ENCODE data around the gene TMSB4X.
"Not testable (repeated sequence)": the region's sequence is repeated elsewhere in the genome, so short reads cannot be mapped to it uniquely, and the experiment has no call there.

Gene TMSB4X

DNA sequence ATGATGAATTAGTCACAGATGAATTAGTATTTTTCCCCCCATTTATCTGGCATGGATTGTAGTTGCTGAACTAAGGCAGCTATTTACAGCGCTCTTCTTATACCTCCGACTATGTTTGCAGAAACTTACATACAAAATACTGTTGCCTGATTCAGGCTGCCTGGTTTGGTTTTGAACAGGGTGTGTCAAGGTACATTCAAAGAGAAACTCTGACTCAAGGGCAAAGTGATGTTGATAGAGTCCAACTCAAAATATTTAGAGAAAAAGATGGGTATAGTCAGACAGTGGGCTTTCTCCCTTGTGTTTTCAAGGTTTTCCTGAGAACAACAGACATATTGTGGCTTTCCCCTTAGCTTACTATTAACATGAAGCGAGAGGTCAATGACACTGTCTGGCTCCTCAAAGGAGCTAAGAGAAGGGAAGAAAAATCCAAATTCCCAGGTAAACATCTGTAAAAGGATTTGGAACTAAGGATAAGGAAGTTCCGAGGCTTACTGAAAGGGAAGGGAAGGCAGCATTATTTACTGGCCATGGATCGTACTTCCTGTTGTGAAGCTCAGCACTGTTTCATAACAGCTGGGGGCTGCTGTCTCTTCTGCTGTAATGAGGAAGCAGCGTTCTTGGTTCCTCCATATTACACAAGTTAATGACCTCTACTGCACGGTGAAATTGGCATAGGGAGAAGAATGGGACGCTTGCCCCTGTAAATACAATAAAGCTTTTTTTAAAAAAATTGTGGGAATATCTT, 38.6 kb downstream of the TMSB4X start:
- in situ Hi-C loops (cut with MboI; ENCODE audit: low sequenced_read_pairs), result no loop called here

DNA sequence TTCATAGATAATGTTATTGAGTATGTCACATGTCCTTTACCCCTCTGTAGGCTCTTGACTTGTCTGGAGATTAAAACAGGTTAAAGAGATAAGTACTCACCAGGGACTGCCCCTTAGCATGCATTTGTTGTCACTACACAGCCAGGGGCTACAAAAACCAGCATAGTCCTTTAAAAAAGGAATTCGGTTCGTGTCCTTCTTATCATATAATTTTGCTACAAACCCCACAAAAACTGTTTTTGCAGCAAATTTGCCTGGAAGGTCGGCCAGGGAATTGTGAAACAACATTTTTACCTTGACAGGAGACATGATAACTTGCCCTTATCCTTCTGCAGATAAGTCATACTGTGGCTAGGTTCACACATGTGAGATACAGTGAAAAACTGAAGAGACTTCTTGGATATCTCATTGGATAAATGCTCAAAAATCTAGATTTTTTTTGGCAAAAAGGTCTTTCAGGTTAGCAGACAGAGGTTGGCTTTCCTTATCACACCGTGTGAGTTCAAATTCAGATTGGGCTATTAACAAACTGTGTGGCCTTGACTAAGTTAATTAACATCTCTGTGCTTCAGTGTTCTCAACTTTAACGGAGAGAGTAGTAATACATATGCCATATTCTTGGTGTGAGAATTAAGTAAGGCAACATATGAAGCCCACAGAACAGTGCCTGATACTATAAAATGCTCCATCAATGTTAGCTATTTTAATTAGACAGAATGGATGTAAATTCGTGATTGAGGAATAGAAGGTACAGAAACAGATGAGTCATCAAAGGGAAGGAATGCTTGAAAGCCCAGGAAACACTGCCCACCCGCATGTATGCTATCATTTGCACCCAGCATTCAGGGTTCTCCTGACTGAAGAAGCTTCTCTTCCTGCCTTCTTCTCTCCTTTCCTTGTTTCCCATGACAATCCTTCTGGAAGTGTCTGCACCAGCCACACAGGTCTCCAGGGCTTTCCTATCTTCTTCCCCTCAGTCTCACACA, 39.5 kb downstream of the TMSB4X start:
- in situ Hi-C loops (cut with MboI; ENCODE audit: low sequenced_read_pairs), result no loop called here

DNA sequence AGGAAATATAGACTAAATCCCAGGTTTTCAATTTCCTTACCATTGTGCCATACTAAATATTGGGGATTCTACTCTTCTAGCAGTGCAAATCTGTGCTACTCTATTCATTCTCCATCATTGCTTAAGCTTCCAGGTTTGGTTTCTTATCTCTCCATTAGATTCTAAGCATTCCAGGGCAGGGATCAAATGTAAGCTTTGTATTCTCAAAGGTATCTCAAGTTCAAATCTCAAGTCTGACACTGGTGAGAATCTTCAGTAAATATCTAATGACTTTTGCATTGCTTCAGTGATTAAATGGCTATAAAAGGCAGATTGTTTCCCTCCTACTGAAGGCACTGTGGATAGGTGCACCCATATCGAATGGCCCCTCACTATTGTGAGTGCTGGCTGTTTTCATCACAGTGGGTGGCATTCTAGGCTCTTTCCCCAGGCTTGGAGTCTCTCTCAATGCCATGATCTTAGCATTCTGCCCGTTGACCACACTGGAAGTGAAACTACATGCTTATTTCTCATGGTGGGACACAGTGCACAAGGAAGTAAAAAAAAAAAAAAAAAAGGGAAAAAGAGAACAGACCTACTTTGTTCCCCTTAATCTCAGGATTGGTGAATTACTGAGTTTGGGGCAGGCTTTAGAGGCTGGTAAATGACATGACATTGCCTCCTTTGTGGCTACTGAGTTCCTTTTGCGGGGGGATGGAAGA, 40.8 kb downstream of the TMSB4X start:
- in situ Hi-C loops (cut with MboI; ENCODE audit: low sequenced_read_pairs), result no loop called here

GRCh38 chrX:13016731-13017130, 41.8 kb downstream of the TMSB4X start:
- in situ Hi-C loops (cut with MboI; ENCODE audit: low sequenced_read_pairs), result not testable (repeated sequence)

DNA sequence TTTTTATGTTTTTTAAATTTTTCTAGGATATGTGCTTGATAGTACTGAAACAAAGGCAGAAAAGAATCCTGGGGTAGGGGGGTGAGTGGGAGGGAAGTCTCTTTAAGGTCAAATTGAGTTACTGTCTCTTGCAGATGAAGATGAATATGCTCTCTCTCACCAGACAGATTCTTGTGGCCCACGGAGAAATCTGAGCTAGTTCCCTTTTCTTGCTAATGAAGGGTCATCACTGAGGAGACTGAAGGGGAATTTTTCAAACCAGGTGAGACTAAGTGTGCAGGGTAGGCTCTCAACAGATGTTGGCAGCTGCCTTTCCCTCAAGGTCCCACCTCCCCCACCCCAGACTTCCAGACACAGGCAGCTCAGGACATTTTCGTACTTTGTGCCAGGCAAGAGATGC, 48.0 kb downstream of the TMSB4X start:
- in situ Hi-C loops (cut with MboI; ENCODE audit: low sequenced_read_pairs), result no loop called here

- in situ Hi-C loops (cut with MboI; ENCODE audit: low sequenced_read_pairs), result no loop called here
Observed at GRCh38 chrX:13023567-13023966, 48.7 kb downstream of the TMSB4X start.

GRCh38 chrX:13023979-13024378, 49.1 kb downstream of the TMSB4X start:
- in situ Hi-C loops (cut with MboI; ENCODE audit: low sequenced_read_pairs), result no loop called here

DNA sequence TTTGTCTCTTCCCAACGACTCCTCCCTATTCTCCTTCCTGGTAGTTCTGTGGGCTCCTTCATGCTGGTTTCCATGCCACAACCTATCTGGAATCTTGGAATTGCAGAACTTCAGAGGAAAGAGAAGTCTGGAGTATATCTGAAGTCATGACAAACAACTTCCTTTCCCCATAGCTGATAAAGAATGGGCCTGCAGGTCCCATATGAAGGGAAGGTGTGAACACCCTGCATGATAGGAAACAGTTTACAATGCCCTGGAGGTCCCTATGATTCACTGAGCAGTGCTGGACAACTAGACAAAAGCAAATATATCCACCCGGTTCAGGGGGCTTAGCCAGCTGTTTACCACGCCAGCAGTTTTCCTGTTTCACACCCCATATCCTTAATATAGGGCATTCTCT, 50.1 kb downstream of the TMSB4X start:
- in situ Hi-C loops (cut with MboI; ENCODE audit: low sequenced_read_pairs), result no loop called here

Measured in HL-60/S4 treated with retinoic acid at 250 ng/mL for 4 days and 3 days (cell line).